NCI-H2107 treated with DMSO at 0.1 percent for 48 hours (cell line): ENCODE measurements around the gene ONECUT2.
A peak's percentile ranks its signal among the peaks of the same experiment; 100 is the strongest.
"Not testable (repeated sequence)": the region's sequence is repeated elsewhere in the genome, so short reads cannot be mapped to it uniquely, and the experiment has no call there.

Experiments
- DNase-seq: peaks from one replicate; lab custom pipeline; 2025; ENCODE audit not compliant: unreplicated experiment; lab: John Stamatoyannopoulos, UW

The ONECUT2 gene

DNA sequence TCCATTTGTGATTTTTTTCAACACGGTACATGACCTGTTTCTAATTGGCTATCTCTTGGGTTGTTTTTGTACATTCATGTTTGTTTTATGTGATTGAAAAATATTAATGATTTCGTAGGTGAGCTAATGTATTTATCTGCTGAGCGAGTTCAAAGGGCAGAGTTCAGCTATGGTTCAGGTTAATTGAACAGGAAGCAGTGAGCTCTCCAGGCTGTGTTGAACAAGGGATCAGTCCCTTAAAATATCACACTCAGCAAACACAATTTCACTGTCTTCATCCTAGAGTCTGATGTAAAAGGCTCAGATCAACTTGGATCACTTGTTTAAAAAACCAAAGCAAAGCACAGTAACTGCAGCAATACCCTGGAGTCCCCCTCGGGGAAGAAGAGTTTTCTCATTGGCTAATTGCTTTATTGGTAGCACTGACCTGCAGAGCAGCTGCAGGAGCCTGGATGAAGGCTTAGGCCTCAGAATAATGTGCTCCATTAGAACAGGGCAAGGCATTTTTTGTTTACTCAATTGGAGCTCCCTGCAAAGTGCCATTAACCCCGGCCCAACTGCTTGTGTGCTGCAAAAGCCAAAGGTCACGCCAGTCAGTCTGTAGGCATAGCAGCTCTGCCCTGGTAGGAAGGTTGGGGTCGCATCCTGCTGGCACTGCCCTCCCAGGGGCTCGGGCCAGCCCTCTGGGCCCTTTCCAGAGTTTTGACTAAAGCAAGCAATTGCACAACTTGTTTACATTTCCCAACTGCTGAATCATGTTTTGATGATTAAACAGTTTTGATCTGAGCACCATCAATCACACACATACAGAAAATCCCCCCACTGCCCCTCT is 10.5 kb downstream of the ONECUT2 start:
- no peak for DNase-seq

GRCh38 chr18:57446322-57446721 is 11.1 kb downstream of the ONECUT2 start:
- peak; percentile 64 for DNase-seq

GRCh38 chr18:57447154-57447621 is 12.0 kb downstream of the ONECUT2 start:
- no peak for DNase-seq

DNA sequence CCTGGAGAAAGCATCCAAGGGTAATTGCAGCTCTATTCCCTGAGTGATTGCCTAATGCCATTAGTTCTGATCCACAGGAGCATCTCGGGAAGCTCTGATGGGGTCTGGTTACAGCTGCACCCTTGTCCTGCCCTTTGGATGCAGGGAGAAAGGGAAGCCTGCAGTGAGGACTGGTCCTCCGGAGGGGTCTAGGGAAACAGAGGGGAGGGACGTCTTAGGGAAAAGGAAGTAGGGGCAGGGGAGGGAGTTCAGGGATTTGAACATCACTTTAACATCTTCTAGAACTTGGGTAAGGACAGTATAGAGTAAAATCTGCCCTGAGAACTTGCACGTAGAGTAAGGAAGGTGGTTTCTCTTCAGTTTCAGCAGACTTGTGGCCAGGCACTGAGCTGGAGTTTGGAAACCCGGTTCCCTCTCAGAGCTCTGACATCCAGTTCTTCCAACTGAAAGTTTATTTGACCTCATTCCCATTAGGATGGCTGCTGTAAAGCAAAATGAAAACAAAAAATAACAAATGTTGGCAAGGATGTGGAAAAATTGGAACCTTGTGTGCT is 20.5 kb downstream of the ONECUT2 start:
- DNase-seq: no peak

DNA sequence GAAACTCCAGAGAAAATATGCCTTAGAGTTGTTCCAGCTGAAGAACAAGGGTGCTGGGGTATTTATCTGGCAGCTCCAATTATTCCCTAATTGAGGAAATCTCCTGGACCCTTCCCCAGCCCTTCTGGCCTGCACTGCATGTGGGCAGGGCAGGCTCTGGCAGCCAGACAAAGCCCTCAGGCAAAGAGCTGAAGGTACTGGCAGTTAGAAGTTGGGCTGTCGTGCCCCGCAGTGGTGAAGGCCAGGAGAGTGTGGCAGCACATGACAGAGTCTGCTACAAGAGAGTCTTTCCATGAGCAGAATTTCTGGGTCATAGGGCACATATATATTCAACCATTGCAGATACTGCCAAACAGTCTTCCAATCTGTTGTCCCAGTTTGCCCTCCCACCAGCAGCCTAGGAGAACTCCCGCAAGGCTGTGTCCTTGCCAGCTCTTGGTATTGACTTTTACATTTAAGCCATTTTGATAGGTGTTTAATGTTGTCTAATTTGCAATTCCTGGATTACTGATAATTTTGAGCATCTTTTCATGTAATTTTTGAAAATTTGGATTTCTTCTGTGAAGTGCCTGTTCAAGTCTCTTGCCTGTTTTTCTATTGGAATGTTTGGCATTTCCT is 26.6 kb downstream of the ONECUT2 start:
- DNase-seq: no peak

DNA sequence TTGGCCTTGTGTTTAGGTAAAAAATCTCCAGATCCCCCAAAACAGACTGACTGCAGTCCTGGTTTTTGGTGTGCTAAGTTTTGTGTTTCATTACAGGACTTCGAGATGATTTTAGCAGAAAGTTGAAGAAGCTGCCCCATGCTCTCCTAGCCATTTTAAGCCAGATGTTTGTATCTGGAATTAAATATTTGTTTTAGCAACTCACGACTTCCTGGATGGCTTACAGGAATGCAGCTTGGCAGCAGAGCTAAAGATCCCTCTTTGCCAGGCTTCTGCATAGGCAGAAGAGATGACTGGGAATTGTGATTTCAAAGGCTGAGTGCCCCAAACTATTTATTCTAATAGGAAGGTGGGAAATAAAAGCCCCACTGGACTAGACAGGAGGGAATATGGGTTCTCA is 31.1 kb downstream of the ONECUT2 start:
- DNase-seq: no peak

- peak; percentile 22 for DNase-seq
Measured at GRCh38 chr18:57466745-57467409, 31.7 kb downstream of the ONECUT2 start.

DNA sequence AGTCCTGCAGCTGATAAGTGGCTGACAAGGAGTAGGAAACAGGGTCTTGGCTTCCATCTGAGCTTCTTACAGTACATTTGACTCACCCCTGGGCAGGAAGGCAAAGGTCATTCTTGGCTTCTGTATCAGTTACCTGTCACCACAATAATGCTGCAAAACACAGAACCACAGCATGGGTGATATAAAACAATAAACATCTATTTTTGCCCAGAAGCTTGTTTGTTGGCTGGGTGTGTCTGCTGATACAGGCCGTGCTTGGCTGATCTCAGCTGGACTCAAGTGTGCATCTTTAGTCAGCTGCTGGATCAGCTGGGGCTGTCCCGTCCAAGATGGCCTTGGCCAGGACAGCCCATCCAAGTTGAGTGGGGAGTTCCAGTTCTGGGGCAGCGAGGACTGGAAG is 34.7 kb downstream of the ONECUT2 start:
- DNase-seq: no peak

GRCh38 chr18:57475408-57475807 is 40.2 kb downstream of the ONECUT2 start:
- DNase-seq: no peak

DNA sequence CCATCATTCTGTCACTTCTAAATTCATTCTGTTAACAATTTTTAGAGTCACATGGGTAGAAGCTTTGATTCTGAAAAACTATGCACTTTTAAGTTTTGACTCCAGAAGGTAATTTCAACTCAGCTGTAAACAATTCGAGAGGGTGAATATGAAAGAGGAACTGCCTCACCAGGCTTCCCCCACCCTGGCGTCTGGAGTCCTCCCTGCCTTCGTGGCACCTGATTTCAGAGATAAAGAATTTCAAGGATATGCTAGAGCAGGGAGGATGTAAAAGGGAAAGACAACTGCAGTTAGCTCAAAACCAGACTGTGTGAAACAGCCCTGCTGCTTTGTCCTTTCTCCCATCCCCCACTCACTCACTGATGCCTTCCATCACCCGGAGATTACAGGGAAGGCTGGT is 40.7 kb downstream of the ONECUT2 start:
- DNase-seq: no peak

DNA sequence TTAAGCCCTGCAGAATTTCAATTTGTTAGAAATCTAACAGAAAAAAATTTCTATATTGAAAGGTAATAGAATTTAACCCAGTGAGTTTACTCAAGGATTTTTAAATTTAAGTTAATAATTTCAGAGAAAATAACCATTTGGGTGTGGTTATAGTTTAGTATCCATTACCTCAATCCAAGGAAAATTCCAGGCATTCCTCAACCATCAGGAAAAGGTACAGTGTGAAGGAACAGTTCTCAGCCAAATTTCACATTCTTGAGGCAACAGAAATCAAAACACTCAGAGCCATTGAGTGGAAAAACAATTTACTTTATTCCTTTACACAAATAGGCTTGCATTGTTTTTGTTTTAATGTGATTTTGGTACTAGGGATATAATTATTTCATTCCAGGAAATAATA is 45.6 kb downstream of the ONECUT2 start:
- no peak for DNase-seq

DNA sequence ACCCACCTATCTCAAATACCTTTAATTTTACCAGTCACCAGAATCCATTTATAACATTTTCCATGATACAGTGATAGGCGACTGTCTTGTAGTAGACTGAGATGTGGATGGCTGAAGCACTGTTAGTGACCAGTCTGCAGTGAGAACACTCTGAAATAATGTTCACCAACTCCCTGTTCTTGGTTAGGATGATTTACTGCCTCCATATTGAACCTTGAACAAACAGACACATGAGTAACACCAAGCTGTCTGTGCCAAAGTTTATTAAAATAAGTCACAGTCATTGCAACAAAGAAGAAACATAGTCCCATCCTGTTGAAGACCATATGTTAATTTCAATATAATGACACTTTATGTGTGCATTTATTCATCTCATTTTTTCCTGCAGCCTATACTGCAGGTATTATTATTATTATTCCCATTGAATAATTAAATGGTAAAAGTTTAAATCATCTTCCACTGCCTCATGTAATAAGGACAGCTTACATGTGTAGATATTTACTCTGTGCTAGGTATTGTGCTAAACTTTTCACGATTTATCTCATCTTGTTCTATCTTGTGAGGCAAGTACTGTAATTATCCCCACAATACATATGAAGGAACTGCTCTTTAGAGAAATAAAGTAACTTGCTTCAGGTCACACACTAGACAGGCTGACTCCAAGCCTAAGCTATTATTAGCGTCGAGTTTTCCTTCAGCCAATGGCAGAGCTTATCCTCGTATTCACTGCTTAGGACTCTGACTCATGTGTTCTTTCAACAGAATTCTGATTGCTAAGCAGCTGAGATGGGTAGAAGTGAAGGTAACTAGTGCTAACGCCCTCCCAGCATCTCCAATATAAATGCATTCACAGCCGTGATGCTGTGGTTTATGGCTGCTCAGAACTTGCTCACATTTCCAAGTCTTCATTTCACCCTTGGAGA is 62.5 kb downstream of the ONECUT2 start:
- no peak for DNase-seq

DNA sequence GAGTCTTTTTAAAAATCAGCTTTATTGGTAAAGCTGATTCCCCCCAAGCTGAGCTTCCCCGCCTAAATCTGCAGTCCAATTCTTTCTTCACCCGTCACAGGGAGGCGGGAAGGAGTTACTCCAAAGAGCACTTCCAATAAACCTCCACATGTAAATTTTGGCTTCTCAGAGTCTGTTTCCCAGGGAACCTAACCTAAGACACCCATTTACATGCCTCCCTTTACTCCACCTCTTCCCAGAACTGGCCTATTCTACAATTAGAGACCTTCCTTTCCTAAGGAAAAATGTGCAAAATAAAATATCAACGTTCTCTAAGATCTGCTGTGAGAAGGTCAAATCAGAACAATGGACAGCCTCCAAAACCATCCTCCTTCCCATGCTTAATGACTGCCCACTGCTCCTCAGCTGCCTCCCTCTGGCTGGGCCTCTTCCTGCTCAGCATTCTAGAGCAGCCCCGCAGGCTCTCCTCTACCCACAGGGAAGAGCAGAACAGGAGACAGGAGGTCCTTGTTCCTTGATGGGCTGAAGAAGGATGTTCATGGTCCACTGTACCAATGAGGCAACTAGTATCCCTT is 63.6 kb downstream of the ONECUT2 start:
- DNase-seq: no peak

DNA sequence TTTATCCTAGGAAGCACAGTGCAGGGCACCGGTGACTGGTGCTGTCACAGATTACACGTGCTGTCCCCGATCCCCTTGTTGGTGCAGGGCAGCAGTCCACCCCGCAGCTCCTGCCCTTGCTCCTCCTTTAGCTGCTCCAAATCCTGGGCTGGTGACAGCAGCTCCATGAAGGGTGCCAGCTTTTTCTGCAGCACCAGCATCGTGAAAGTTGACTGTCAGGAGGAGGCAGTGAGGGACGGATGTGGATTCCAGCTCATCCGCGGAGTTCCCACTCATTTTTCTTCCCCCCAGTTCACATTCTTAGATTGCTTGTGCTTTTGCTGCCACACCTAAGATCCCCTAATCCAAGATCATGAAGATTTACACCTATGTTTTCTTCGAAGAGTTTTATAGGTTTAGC is 67.5 kb downstream of the ONECUT2 start:
- DNase-seq: no peak

- DNase-seq: no peak
Measured at GRCh38 chr18:57505231-57505630, 70.1 kb downstream of the ONECUT2 start.

DNA sequence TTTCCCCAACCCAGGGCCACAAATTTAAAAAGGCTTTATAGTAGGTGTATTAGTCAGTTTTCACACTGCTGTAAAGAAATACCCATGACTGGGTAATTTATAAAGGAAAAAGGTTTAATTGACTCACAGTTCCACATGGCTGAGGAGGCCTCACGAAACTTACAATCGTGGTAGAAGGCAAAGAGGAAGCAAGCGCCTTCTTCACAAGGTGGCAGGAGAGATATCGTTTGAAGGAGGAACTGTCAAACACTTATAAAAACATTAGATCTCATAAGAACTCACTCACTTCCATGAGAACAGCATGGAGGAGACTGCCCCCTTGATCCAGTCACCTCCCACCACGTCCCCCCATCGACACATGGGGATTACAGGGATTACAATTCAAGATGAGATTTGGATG is 80.9 kb downstream of the ONECUT2 start:
- DNase-seq: no peak

DNA sequence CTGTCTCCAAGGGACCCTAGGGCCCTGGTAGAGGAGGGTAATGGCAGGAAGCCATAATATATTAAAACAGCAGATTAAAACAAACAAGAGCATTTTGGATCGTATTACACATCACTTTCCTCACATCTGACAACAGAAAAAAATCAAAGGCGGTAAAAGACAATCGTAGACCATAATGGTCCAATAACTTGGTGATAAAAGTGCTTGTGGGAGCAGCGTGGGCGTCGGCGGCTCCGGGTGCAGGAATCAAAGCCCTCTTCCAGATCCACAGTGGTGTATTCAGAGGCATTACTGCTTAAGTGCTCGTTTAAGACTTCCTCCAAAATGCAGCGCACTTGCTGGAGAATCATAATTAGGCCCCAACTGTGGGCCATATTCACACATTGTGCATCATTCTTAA is 83.4 kb downstream of the ONECUT2 start:
- DNase-seq: peak; percentile 55

DNA sequence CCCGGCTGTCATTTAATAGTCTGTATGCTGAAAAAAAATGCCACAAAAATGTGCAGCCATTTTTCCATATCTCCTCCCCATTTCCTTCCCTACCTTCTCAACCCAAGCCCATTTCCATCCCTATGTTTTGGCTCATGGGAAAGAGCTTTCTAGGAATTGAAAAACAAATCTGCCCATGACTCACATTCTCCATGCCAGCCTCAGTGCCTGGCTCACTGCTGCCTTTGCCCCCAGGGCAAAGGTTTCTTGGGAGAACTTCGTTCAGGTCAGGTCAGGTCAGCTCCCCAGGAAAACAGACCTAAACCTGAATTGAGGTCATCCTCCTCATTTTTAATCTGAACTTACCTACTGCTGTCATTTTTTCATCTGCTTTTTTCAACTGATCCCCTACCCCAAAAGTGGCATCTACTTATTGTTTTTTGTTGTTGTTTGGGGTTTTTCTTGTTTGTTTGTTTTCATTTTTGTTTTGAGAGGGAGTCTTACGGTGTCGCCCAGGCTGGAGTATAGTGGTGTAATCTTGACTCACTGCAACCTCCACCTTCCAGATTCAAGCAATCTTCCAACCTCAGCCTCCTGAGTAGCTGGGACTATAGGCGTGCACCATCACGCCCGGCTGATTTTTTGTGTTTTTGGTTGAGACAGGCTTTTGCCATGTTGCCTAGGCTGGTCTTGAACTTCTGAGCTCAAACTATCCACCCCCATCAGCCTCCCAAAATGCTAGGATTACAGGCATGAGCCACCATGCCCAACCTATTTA is 84.7 kb downstream of the ONECUT2 start:
- no peak for DNase-seq

DNA sequence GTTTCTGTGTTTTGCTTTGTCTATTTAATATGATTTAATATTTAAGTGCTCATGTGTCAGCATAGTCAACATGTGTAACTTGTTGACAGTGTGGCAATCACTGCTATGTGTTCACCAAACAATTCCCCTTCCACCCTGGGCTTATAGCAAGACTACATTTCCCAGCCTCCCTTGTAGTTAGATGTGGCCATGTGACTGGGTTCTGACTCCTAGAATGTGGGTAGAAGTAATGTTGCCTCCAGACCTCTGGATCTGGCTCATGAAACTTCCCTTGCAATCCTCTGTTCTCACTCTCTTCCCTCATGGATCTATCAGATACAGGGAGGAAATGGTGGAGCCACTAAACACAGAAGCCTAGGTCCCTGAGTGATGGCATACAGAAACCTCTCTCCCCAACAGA is 87.2 kb downstream of the ONECUT2 start:
- not testable (repeated sequence) for DNase-seq
